Stimulated activated CD4-positive, alpha-beta T cell treated with anti-CD3 and anti-CD28 coated beads, Interleukin-15, amount 100 ng/mL, for 48 hours (primary cell): ENCODE data around the gene CDC14A.
"Not testable (repeated sequence)": the region's sequence is repeated elsewhere in the genome, so short reads cannot be mapped to it uniquely, and the experiment has no call there.

Experiments used
- DNase-seq, 2 donors: peaks; one replicate each; pipeline ENCODE4 v3.0.0-alpha.2; 2020; ENCODE audit warnings: low read depth in 2 of 2

Gene CDC14A

GRCh38 chr1:100362821-100363466 is 10.6 kb downstream of the CDC14A start:
- no peak for DNase-seq

- DNase-seq = no peak
Measured at GRCh38 chr1:100363831-100364230, 11.5 kb downstream of the CDC14A start.

GRCh38 chr1:100364697-100365096 is 12.4 kb downstream of the CDC14A start:
- DNase-seq = no peak

- DNase-seq = no peak
Measured at GRCh38 chr1:100366209-100366525, 13.9 kb downstream of the CDC14A start.

- DNase-seq = not testable (repeated sequence)
Measured at GRCh38 chr1:100369339-100369738, 17.0 kb downstream of the CDC14A start.

GRCh38 chr1:100373953-100374352 is 21.6 kb downstream of the CDC14A start:
- DNase-seq = not testable (repeated sequence)

- not testable (repeated sequence) for DNase-seq
Measured at GRCh38 chr1:100376890-100377289, 24.6 kb downstream of the CDC14A start.

GRCh38 chr1:100377590-100378361 is 25.5 kb downstream of the CDC14A start:
- DNase-seq = no peak

GRCh38 chr1:100378956-100379355 is 26.6 kb downstream of the CDC14A start:
- no peak for DNase-seq

- DNase-seq = no peak
Measured at GRCh38 chr1:100380635-100381034, 28.3 kb downstream of the CDC14A start.

- no peak for DNase-seq
Measured at GRCh38 chr1:100382657-100383056, 30.4 kb downstream of the CDC14A start.

GRCh38 chr1:100383743-100384405 is 31.6 kb downstream of the CDC14A start:
- DNase-seq = no peak

- DNase-seq = no peak
Measured at GRCh38 chr1:100387209-100387608, 34.9 kb downstream of the CDC14A start.

GRCh38 chr1:100387657-100388350 is 35.5 kb downstream of the CDC14A start:
- no peak for DNase-seq

- DNase-seq = no peak
Measured at GRCh38 chr1:100390531-100390930, 38.2 kb downstream of the CDC14A start.

- no peak for DNase-seq
Measured at GRCh38 chr1:100391675-100392074, 39.4 kb downstream of the CDC14A start.

GRCh38 chr1:100392756-100393155 is 40.5 kb downstream of the CDC14A start:
- DNase-seq = no peak

- no peak for DNase-seq
Measured at GRCh38 chr1:100394285-100394684, 42.0 kb downstream of the CDC14A start.

- DNase-seq = no peak
Measured at GRCh38 chr1:100395913-100396312, 43.6 kb downstream of the CDC14A start.

GRCh38 chr1:100396651-100397050 is 44.3 kb downstream of the CDC14A start:
- DNase-seq = no peak

- DNase-seq = no peak
Measured at GRCh38 chr1:100397681-100398080, 45.4 kb downstream of the CDC14A start.

- DNase-seq = no peak
Measured at GRCh38 chr1:100398648-100399047, 46.3 kb downstream of the CDC14A start.
